PC-3 (cell line): ENCODE measurements around the gene ENTPD2. TPM values are rescaled to one million over a fixed set of nuclear protein-coding genes. Genes with fewer than 3 reads are reported as not detected.
A peak's percentile ranks its signal among the peaks of the same experiment; 100 is the strongest.

Experiments
- ATAC-seq: fragments of 200-7000 bp; cut with Tn5 transposase; 2 replicates; pipeline ENCODE4 v1.9.1; 2020; ENCODE audit warnings: mild to moderate bottlenecking, moderate library complexity
- BruUV-seq: library from RNA; stranded (reverse); fragments of 400-500 nt; replicated peaks from 2 replicates; lab custom pipeline; 2021; lab: Mats Ljungman, UMichigan
- CTCF ChIA-PET: fragments of 300-600 bp; sonication (Branson Sonifier 250); formaldehyde crosslinking; loops from one replicate; lab custom pipeline; 2022; ENCODE audit warnings: antibody characterized with exemption; lab: Charles Lee
- POLR2A ChIA-PET: fragments of 300-600 bp; sonication (Branson Sonifier 250); formaldehyde crosslinking; loops from one replicate; lab custom pipeline; 2022; ENCODE audit warnings: antibody characterized with exemption; ENCODE audit not compliant: unreplicated experiment; lab: Charles Lee
- DNase-seq: peaks from one replicate; pipeline ENCODE4 v3.0.0-alpha.2; 2015
- H2AFZ ChIP-seq: fragments of 300-600 bp; sonication (generic); 2 replicates; pipeline ENCODE4 v1.6.0; 2016; ENCODE audit warnings: antibody characterized with exemption, low read length
- H3F3A ChIP-seq: fragments of 300-600 bp; sonication (generic); one replicate; pipeline ENCODE4 v1.6.0; 2017; ENCODE audit warnings: antibody characterized with exemption, low read length, control low read depth, mild to moderate bottlenecking; ENCODE audit not compliant: unreplicated experiment
- H3K27ac ChIP-seq: fragments of 300-600 bp; sonication (generic); 2 replicates; pipeline ENCODE4 v1.5.1; 2016; ENCODE audit warnings: mild to moderate bottlenecking, low read length
- H3K27me3 ChIP-seq: fragments of 300-600 bp; sonication (generic); 2 replicates; pipeline ENCODE4 v1.6.1; 2016; ENCODE audit warnings: low read length, mixed read lengths
- H3K36me3 ChIP-seq: fragments of 300-600 bp; sonication (generic); 2 replicates; pipeline ENCODE4 v1.6.1; 2016; ENCODE audit warnings: low read depth, mixed run types, low read length, mixed read lengths
- H3K4me1 ChIP-seq: fragments of 300-600 bp; sonication (generic); 2 replicates; pipeline ENCODE4 v1.5.1; 2016; ENCODE audit warnings: low read length; ENCODE audit not compliant: insufficient read depth
- H3K4me2 ChIP-seq: fragments of 300-600 bp; sonication (generic); 2 replicates; pipeline ENCODE4 v1.6.0; 2016; ENCODE audit warnings: low read length
- H3K4me3 ChIP-seq: fragments of 300-600 bp; sonication (generic); 2 replicates; pipeline ENCODE4 v1.5.1; 2016; ENCODE audit warnings: mild to moderate bottlenecking, low read length, mixed read lengths
- H3K79me2 ChIP-seq: fragments of 300-600 bp; sonication (generic); 2 replicates; pipeline ENCODE4 v1.6.1; 2017; ENCODE audit warnings: low read length, mixed read lengths
- H3K9ac ChIP-seq: fragments of 300-600 bp; sonication (generic); 2 replicates; pipeline ENCODE4 v1.6.0; 2016; ENCODE audit warnings: mild to moderate bottlenecking, low read length
- H3K9me2 ChIP-seq: fragments of 300-600 bp; sonication (generic); replicated peaks from 2 replicates; pipeline ENCODE4 v1.6.1; 2016; ENCODE audit warnings: mixed run types, low read length, mixed read lengths
- H3K9me3 ChIP-seq: fragments of 300-600 bp; sonication (generic); 2 replicates; pipeline ENCODE4 v1.6.1; 2016; ENCODE audit warnings: low read length, mixed read lengths
- H4K20me1 ChIP-seq: fragments of 300-600 bp; sonication (generic); 2 replicates; pipeline ENCODE4 v1.6.1; 2016; ENCODE audit warnings: low read length, mixed read lengths
- EZH2 ChIP-seq: fragments of 300-600 bp; sonication (generic); IDR thresholded peaks from one replicate; pipeline ENCODE4 v1.6.1; 2017; ENCODE audit warnings: antibody characterized with exemption, mild to moderate bottlenecking, low read length; ENCODE audit not compliant: unreplicated experiment
- EZH2phosphoT487 ChIP-seq: fragments of 300-600 bp; sonication (generic); IDR thresholded peaks from 2 replicates; pipeline ENCODE4 v1.6.1; 2018; ENCODE audit warnings: mild to moderate bottlenecking, antibody characterized with exemption, low read length, borderline replicate concordance
- intact Hi-C: fragments of 100-400 bp; cut with micrococcal nuclease; formaldehyde crosslinking; loops from 2 replicates; pipeline ENCODE4 v1.9.0; 2023
- total RNA-seq: library from RNA; depleted of rRNA; stranded (reverse); fragments of >200 nt; gene quantifications from 2 replicates; pipeline ENCODE4 v1.2.3, GENCODE V29; 2014
- TF ChIP-seq, protein P1 (sequence below): fragments of 300-600 bp; sonication (generic); conservative IDR thresholded peaks from 2 replicates; pipeline ENCODE4 v1.5.1; 2017; ENCODE audit warnings: antibody characterized with exemption, low read depth, mild to moderate bottlenecking, low read length

Gene ENTPD2
- total RNA-seq, 1 experiment from 2014 or later = 1.3 TPM

DNA sequence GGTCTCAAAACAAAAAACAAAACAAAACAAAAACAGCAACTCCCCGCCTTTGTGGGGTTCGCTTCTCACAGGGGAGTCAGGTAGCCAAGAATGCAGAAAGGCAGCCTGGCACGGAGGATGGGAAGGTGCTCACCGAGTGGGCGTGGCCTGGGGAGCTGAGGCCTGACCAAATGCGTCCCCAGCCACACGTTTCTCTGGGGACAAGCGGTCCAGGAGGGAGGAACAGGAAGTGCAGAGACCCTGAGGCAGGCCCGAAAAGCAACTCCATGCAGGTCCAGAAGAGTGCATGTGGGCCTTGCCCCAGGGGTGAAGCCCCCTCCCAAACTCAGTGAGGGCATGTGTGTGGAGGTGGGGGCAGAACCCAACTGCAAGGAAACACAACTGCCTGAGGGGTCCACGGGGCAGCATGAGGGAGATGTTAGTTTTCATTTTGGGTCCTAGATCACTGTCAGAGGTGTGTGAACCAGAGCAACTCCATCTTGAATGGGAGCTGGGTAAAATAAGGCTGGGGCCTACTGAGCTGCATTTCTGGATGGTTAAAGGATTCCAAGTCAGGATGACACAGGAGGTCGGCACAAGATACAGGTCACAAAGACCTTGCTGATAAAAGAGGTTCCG, 20.9 kb upstream of the ENTPD2 start:
- ChIA-PET POLR2A (no interaction called here), CTCF (interaction anchor here (0.5 kb wide), 1 partner anchor 271 kb away, joined by 3 read pairs; no protein-coding TSS in a partner anchor)
- H3F3A ChIP-seq = no peaks in the 10 kb centered on the region
- no peak for TF ChIP-seq EZH2phosphoT487
- no peak for TF ChIP-seq EZH2
- TF ChIP-seq, protein P1, sequence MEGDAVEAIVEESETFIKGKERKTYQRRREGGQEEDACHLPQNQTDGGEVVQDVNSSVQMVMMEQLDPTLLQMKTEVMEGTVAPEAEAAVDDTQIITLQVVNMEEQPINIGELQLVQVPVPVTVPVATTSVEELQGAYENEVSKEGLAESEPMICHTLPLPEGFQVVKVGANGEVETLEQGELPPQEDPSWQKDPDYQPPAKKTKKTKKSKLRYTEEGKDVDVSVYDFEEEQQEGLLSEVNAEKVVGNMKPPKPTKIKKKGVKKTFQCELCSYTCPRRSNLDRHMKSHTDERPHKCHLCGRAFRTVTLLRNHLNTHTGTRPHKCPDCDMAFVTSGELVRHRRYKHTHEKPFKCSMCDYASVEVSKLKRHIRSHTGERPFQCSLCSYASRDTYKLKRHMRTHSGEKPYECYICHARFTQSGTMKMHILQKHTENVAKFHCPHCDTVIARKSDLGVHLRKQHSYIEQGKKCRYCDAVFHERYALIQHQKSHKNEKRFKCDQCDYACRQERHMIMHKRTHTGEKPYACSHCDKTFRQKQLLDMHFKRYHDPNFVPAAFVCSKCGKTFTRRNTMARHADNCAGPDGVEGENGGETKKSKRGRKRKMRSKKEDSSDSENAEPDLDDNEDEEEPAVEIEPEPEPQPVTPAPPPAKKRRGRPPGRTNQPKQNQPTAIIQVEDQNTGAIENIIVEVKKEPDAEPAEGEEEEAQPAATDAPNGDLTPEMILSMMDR = no peak
- no peak for ATAC-seq
- peaks cover 5% of the 10 kb centered on the region; the same call in 1 of the 2 replicates for H3K4me1 ChIP-seq
- peaks cover 8% of the 10 kb centered on the region for H3K79me2 ChIP-seq
- no peaks in the 10 kb centered on the region for H3K27me3 ChIP-seq
- BruUV-seq = no TSS peak
- H3K9me3 ChIP-seq = no peaks in the 10 kb centered on the region
- no peaks in the 10 kb centered on the region for H3K9me2 ChIP-seq
- H3K36me3 ChIP-seq = no peaks in the 10 kb centered on the region
- no peaks in the 10 kb centered on the region for H4K20me1 ChIP-seq
- no peak overlapping the region for H3K4me3 ChIP-seq
- H3K4me2 ChIP-seq = no peak overlapping the region
- DNase-seq = no peak
- no peak overlapping the region for H2AFZ ChIP-seq
- H3K27ac ChIP-seq = no peak overlapping the region
- intact Hi-C loops = no loop called here
- H3K9ac ChIP-seq = no peak overlapping the region

DNA sequence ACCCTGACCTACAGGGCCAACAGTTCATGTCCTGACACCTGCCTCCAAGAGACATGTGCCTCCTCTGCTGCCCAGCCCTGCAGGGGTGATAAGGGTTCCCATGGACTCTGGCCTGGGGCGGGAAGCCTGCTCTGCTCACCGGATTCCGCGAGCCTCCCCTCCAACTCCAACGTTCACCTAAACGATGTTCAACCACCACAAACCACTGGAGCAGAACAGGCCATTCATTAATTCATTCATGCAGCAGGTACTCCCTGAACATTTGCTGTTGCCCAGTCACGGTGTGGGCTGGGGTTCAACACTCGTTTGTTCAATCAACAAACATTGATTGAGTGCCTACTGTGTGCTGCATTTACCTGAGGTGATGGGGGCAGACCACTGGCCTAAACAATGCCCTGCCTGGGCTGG, 20.1 kb upstream of the ENTPD2 start:
- CTCF ChIA-PET = no interaction called here
- ATAC-seq (no peak), DNase-seq (no peak)
- Histone ChIP-seq H3F3A (no peaks in the 10 kb centered on the region), H3K9me3 (no peaks in the 10 kb centered on the region), H3K4me1 (peaks cover 8% of the 10 kb centered on the region; the same call in 1 of the 2 replicates), H3K4me3 (no peak overlapping the region), H3K27me3 (no peaks in the 10 kb centered on the region), H2AFZ (no peak overlapping the region), H3K9ac (no peak overlapping the region), H3K9me2 (no peaks in the 10 kb centered on the region), H3K36me3 (no peaks in the 10 kb centered on the region), H3K4me2 (no peak overlapping the region), H4K20me1 (peaks cover 6% of the 10 kb centered on the region; the same call in 1 of the 2 replicates), H3K27ac (no peak overlapping the region), H3K79me2 (peaks cover 16% of the 10 kb centered on the region)
- BruUV-seq = no TSS peak
- POLR2A ChIA-PET = no interaction called here
- no peak for TF ChIP-seq EZH2
- no peak for TF ChIP-seq EZH2phosphoT487
- TF ChIP-seq, protein P1 = no peak
- intact Hi-C loops = no loop called here

DNA sequence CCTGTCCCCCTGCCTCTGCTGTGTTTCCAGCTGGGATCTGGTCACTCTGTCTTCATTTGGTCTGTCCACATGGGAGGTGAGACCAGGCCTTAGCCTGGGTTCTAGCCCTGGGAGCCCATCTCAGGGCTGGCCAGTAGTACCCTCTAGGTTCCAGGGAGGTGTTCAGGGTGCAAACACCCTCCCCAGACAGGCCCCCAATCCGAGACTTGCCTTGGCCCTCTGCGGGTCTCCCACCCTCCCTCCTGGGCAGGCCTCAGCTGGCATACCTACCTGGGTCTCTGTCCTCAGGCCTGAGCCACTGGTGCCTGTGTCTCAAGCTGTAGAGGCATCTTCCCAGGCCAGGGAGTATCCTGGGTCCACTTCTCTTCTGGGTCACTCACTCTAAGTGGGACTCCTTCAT, 17.4 kb upstream of the ENTPD2 start:
- H3K36me3 ChIP-seq = no peaks in the 10 kb centered on the region
- H3F3A ChIP-seq = peaks cover 2% of the 10 kb centered on the region
- no peak overlapping the region for H3K27ac ChIP-seq
- TF ChIP-seq EZH2phosphoT487 (no peak), EZH2 (no peak)
- TF ChIP-seq, protein P1 = no peak
- no TSS peak for BruUV-seq
- H3K9me3 ChIP-seq = no peaks in the 10 kb centered on the region
- peak overlapping the region; percentile 80 for H3K4me2 ChIP-seq
- CTCF ChIA-PET = interaction anchor here (0.6 to 0.7 kb wide), 2 partner anchors 12 to 165 kb away, joined by 3 to 8 read pairs; no protein-coding TSS in a partner anchor
- peaks cover 13% of the 10 kb centered on the region; the same call in 1 of the 2 replicates for H4K20me1 ChIP-seq
- intact Hi-C loops = no loop called here
- DNase-seq = no peak
- POLR2A ChIA-PET = no interaction called here
- no peaks in the 10 kb centered on the region for H3K9me2 ChIP-seq
- peaks cover 30% of the 10 kb centered on the region for H3K79me2 ChIP-seq
- H3K27me3 ChIP-seq = no peaks in the 10 kb centered on the region
- no peak overlapping the region; the same call in 1 of the 2 replicates for H3K9ac ChIP-seq
- 0 out of 2 replicates have a peak overlapping the region, but pooled peaks have one; percentile 69 for H2AFZ ChIP-seq
- ATAC-seq = no peak
- peak overlapping the region; percentile 84; the same call in 1 of the 2 replicates for H3K4me3 ChIP-seq
- H3K4me1 ChIP-seq = peaks cover 20% of the 10 kb centered on the region
